Measurements from ENCODE around the gene BAHCC1. TPM values are rescaled to one million over a fixed set of nuclear protein-coding genes. Genes with fewer than 3 reads are reported as not detected.

The BAHCC1 gene
- total and polyA plus RNA-seq, 9 of the 15 experiments (the other 6 are each of a cell fraction or from before 2014, with no cell fraction given), result 0.14 to 26.9 (median 5.0) TPM

- no peak for TF ChIP-seq ZMIZ1 (IDR thresholded peaks at IDR 0.05; ENCODE audit: low read depth in 2 of 2, low read length in 2 of 2)
- TF ChIP-seq L3MBTL2 (IDR thresholded peaks at IDR 0.05), result no peak
- no peak for TF ChIP-seq TOE1 (IDR thresholded peaks at IDR 0.05; ENCODE audit: borderline replicate concordance)
- TF ChIP-seq TOE1 (CRISPR knock-in tag; IDR thresholded peaks at IDR 0.05; ENCODE audit: borderline replicate concordance, low read depth), result no peak
- TF ChIP-seq MNT (conservative IDR thresholded peaks at IDR 0.05), result no peak
- no peak for TF ChIP-seq TEAD2 (tag; IDR thresholded peaks at IDR 0.05)
- no peak for TF ChIP-seq RBBP5 (IDR thresholded peaks at IDR 0.05; ENCODE audit: borderline replicate concordance, insufficient read depth, low read length, poor library complexity, severe bottlenecking)
- TF ChIP-seq TRIM24 (IDR thresholded peaks at IDR 0.05), result no peak
- TF ChIP-seq KAT8 (IDR thresholded peaks at IDR 0.05; ENCODE audit: low read depth), result no peak
- TF ChIP-seq NR4A1 (CRISPR knock-in tag; IDR thresholded peaks at IDR 0.05), result no peak
- TF ChIP-seq NR4A1 (tag; IDR thresholded peaks at IDR 0.05), result no peak
- no peak for TF ChIP-seq SNAPC5 (CRISPR knock-in tag; IDR thresholded peaks at IDR 0.05)
- TF ChIP-seq STAG1 (CRISPR knock-in tag; IDR thresholded peaks at IDR 0.05; ENCODE audit: borderline replicate concordance), result no peak
- no peak for TF ChIP-seq PTTG1 (tag; IDR thresholded peaks at IDR 0.05; ENCODE audit: low read depth)
- TF ChIP-seq CTCF (IDR thresholded peaks at IDR 0.05 in 2 of 3, conservative IDR thresholded peaks at IDR 0.05 in 1 of 3; ENCODE audit: insufficient read depth in 2 of 3, low read depth in 1 of 3, low read length in 3 of 3), result no peak
- no peak for TF ChIP-seq SMARCB1 (IDR thresholded peaks at IDR 0.05; ENCODE audit: insufficient read length, low read depth)
- TF ChIP-seq SMARCA4 (IDR thresholded peaks at IDR 0.05), result no peak
- no peak for TF ChIP-seq MAZ (CRISPR knock-in tag; conservative IDR thresholded peaks at IDR 0.05 in 1 of 2, IDR thresholded peaks at IDR 0.05 in 1 of 2)
- no peak for TF ChIP-seq SREBF1 (IDR thresholded peaks at IDR 0.05; ENCODE audit: borderline replicate concordance, low read depth, low read length)
- TF ChIP-seq MEF2A (IDR thresholded peaks at IDR 0.05; ENCODE audit: control insufficient read depth, low read depth, low read length), result no peak
- TF ChIP-seq KLF13 (tag; IDR thresholded peaks at IDR 0.05; ENCODE audit: borderline replicate concordance, low read depth), result no peak
Observed at GRCh38 chr17:81510785-81511553, 115.7 kb downstream of the BAHCC1 start (continued).
